ENCODE results near the gene BROX.
"Not testable (repeated sequence)": the region's sequence is repeated elsewhere in the genome, so short reads cannot be mapped to it uniquely, and the experiment has no call there.

BROX gene

DNA sequence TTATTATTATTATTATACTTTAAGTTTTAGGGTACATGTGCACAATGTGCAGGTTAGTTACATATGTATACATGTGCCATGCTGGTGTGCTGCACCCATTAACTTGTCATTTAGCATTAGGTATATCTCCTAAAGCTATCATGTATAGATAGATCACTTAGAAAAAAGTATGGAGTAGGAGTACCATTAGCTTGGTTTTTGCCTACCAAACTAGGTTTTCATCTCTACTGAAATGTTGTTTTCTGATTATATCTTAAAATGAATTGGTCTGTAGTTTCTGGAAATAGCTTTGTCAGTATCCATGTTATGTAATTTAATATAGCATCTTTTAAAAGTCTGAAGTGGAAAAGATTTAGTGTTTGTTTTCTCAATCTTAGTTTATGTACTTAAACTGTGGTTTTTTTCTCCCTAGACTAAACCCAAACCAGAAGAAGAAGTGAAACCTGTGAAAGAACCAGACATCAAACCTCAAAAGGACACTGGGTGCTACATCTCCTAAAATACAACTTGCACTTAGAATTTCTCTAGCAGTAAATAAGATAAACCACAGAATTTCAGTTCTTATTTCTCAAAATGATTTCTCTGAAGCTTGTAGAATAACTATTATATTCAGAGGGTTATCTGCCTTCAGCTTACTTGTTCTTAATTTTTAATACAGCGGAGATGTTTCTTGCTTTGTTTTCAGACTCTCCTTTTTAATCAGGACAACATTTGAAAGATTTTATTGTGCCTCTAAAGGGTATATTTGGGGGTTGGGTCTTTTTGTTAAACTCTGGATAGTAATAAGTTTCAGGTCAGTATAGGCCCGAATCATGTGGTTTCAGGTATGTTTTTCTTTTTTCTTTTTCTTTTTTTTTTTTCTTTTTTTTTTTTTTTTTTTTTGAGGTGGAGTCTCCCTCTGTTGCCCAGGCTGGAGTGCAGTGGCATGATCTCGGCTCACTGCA lies 20.1 kb downstream of the BROX start:
- DNase-seq (ENCODE audit: low read depth): no peak

DNA sequence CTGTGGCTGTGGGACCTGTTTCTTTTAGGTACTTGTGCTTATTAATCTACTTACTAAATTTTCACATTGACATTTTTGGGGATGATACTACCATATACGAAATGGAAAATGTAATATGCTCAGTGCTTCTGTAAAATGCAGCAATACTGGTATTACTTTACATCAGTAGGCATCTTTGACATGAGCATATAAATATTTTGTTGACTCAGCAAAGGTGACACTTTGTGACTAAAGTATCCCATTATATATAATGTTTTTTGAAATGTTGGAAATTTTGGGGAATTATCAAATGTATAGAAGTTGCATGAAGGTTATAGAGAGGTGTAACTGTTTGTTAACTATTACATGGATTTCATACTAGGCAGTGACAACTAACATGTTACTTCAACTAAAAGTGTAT lies 22.4 kb downstream of the BROX start:
- no peak for DNase-seq (ENCODE audit: low read depth)

DNA sequence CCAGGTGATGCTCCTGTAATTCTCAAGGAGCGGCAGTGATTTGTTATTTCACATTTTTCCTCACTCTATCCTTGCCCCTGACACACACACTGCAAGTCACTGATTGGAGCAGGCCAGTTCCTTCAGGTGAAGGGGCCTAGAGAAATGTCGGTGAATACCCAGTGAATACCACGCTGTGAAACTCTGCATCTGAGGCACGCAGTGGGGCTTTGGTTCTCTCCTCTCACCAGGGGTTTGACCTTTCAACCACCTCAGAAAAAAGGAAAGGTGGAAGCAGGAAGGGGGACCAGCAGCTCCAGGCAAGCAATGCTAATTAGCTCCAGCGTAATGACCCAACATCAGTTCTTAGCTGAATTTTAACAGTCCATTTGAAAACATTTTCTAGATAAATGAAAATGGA lies 24.1 kb downstream of the BROX start:
- DNase-seq (ENCODE audit: low read depth): no peak

DNA sequence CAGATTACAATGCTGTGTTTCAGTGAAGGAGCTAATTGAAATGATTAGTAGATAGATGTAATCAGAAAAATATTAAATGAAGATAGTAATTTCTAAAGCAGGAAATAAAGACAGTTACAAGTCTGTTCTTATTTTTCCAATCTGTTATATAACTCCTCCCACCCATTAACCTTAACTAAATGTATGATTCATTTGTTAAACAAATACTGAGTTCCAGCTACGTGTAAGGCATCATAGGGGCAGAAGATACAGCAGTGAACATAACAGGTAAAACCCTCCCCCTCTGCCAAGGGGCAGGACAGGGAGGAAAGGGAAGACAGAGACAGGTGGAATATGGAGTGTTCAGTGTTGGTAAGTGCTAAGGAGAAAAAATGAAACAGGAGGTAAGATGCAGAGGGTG lies 24.6 kb downstream of the BROX start, which contains the start of gene FAM177B:
FAM177B (plus strand) TSS at position 231 of the 400 bp plus-strand sequence. CDS start 9,344 bp downstream, outside the sequence.
- no peak for DNase-seq (ENCODE audit: low read depth)

DNA sequence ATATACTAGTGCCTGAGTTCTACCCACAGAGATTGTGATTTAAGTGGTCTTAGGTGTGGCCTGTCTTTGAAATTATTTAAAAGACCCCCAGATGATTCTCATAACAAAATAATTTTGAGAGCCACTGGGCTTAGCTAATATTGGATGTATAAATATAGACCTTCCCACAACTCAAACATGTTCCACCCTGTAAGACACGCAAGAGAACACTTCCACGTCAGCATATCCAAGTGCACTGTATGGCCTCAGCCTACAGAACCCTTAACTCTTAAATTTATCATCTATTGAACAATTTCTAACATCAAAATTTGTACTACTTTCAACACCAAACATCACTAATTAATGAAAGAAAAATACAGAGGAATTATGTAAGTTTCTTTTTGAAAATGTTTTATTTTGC lies 27.1 kb downstream of the BROX start:
- no peak for DNase-seq (ENCODE audit: low read depth)

DNA sequence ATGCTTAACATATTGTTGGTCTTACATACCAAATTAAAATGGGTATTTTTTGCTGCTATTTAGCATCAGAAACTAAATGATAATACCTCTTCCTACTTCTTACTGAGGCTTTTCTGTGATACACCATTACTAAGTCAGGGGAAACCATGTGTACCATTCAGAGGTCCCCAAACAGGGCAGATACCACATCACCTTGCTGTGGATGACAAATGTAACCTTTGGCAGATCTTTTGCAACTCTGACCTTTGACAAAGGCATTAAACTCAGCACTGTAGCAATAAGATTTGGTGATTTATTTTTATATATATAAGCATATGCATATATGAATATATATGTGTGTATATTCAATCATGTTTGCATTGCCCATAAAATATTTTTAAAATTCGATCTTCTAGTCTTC lies 27.6 kb downstream of the BROX start:
- no peak for DNase-seq (ENCODE audit: low read depth)

DNA sequence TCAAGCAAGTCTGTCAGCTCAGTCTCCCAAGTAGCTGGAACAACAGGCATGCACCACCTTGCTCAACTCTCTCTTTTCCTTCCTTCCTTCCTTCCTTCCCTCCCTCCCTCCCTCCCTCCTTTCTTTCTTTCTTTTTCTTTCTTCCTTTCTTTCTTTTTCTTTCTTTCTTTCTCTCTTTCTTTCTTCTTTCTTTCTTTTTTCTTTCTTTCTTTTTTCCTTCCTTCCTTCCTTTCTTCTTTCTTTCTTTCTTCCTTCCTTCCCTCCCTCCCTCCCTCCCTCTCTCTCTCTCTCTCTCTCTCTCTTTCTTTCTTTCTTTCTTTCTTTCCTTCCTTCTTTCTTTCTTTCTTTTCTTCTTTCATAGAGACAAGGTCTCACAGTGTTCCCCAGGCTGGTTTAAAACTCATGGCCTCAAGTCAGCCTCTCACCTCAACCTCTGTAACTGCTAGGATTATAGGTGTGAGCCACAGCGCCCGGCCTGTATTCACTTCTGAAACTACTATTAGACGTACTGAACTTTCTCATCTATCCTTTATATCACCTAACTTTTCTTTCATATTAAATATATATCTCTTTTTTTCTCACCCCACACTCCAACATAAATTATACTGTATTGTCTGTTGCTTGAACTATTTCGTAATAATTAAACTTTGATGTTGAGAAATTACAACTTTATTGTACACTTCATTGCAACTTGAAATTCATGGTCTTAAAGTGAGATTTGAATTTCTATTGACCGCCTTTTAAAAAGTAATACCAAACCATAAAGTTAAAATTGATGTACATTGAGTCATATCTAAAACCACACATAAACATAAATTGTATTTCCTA lies 29.5 kb downstream of the BROX start:
- DNase-seq (ENCODE audit: low read depth): not testable (repeated sequence)

DNA sequence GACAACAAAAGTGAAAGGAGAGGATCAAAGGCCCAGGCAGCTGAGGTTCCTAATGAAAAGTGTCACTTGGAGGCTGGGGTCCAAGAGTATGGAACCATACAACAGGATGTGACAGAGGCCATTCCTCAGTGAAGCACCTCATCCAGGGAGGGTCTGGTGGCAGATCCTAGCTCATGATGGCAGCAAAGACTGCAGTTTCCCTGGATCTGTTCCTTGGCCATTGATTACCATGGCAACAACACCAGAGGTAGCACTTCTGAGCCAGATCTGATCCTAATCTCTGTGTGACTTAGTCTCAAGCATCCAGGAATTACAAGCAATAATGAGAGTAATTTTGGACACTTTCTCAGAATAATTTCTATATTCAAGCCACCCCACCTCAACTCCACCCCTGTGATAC lies 37.6 kb downstream of the BROX start:
- DNase-seq (ENCODE audit: low read depth): no peak

DNA sequence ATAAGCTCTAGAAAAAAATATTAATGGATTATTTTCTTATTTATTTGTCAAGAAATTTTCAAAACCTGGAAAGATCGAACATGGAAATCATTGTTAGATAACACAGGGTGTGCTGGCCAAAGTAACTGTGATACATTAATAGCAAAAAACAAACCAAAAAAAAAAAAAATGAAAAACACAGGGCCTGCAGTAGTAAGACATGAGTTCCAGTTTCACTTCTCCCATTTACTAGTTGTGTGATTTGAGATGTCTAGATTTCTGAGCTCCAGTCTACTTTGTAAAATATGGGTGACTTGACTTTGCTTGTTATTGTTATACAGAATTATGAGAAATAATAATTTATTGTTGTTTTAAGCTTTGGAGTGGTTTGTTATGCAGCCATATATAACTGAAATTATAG lies 38.3 kb downstream of the BROX start:
- no peak for DNase-seq (ENCODE audit: low read depth)

DNA sequence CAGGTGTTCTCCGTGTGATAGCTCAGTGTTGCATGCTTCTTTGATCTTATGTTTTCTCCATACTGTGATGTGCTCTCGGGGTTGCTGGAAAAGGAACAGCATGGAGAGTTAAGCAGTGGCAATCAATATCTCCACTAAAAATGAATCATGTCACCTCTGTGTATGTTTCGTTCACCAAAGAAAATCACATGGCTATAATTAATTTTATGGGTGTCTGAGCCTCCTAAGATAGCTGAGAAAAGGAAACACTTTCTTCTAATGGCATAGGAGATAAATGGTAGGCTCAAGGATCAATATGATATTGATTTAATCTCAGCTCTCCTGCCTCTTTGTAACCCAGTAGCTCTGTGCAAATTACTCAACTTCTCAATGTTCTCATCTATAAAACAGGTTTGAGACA lies 38.9 kb downstream of the BROX start:
- no peak for DNase-seq (ENCODE audit: low read depth)

DNA sequence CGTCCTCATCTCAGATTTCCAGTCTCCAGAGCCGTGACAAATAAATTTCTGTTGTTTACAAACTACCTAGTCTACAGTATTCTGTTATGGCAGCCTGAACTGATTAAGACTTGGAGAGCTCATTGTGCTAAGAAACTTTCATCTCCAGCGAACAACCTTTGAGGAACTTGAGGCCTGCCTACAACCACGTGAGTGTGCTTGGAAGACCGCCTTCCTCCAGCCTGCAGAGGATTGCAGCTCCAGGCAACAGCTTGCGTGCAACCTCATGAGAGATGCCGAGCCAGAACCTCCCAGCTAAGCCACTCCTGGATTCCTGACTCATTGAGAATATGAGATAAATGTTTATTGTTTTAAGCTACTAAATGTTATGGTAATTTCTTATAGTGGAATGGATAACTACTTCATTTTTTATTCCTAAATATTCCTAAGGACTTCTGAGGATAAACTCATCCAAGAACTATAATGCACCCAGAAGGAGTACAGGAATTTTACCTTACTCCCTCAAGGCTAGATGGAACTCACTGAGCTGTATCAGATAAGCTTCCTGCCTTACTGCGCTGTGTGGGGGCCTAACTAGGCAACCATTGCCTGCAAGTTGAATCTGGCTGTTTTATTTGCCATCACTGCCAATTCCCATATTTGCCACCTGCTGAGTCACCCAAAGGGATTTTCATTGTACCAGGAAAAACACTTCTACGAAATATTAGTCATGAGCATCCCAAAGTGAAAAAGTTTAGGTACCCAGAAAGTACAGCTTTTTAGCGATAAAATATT lies 42.2 kb downstream of the BROX start:
- DNase-seq (ENCODE audit: low read depth): no peak

DNA sequence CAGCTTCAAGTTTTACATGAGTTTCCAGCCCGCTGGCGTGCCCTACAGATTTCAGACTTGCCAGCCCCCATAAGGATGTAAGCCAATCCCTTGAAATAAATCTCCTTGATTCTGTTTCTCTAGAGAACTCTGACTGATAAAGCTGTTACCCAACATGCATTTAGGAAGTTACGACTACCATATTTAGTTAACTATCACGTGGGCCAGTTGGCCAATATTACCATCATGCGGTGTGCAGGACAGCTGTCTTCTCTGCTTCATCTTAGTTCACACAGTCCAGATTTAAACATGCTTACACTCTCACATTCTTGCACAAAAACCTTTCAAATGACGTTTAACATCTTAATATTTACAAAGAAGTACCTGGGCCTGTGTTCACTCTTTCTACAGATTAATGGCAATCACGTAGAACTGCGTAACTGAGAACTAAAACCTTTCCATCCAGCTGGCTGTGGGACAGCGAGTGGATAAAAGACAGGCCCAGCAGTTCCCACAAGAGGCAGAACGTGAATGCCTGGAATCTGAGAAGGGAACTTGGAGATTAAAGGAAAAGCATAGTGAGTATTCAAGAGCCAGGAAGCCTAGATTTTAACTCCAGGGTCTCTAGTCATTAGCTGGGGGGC lies 45.4 kb downstream of the BROX start:
- DNase-seq (ENCODE audit: low read depth): no peak

DNA sequence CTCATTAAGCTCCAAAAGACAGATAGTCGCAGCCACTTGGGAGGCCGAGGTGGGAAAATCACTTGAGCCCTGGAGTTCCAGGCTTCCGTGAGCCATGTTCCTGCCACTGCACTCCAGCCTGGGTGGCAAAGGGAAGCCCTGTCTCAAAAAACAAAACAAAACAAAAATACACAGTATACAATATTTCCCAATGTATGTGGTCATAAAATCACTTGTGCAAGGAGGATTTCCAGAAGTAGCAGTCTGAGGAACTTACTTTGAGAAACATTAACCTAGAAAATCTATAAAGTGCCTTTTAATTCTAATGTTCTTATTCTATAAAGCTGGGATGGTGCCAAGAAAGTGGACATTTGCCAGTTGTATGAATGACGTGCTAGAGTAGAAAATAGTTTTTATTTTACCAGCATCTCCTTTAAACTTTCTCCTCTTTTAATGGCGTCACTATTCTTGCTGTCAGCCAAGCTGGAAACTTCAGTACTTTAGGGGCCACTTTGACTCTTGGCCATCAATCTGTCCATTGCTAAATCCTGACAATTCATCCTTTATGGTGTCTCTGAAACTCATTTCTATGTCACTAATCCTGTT lies 47.2 kb downstream of the BROX start:
- DNase-seq (ENCODE audit: low read depth): no peak

DNA sequence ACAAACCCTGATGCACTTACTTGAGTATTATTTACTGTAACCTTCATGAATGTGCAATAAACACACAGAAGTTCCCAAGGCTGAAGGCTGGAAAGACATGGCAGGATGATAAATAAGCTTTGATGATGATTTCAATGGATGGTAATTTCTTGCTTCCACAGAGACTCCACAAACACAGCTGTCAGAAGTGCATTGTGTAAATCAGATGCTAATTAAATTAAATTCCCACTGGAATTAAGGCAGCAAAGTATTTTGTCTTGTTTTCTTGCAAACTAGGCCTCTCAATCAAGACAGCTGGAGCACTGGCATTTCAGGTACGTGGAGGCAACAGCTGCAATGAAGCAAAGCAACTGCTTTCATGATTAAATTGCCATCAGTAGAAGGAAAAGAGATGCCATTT lies 48.7 kb downstream of the BROX start:
- DNase-seq (ENCODE audit: low read depth): no peak

DNA sequence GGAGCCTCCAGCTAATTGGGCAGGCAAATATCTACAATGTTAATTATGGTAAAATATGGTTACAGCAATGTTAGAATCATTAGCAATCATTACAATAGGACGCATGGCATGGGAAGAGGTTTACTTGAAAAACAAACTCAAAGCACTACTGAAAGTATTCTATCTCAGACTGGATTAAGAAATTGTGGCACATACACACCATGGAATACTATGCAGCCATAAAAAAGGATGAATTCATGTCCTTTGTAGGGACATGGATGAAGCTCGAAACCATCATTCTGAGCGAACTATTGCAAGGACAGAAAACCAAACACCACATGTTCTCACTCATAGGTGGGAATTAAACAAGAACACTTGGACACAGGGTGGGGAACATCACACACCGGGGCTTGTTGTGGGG lies 49.8 kb downstream of the BROX start:
- DNase-seq (ENCODE audit: low read depth): not testable (repeated sequence)

DNA sequence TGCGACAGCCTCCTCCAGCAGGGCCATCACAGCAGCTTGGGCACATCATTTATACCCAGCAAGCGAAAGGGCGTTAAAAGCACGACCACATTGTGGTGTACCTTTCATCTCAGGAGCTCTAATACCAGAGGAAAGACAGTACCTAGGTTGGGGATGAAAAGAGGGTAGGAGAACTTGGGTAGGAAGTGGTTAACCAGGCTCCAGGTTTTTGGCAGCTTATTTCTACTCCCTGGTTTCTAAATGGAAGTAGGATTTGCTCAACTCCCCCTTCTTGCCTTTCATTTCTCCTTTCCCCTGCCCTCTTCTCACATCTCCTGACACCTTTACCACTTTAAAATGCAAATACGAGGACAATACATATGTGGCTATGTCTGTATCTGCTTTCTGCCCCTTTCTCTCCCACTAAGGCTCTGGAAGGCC lies 54.8 kb downstream of the BROX start:
- DNase-seq (ENCODE audit: low read depth): no peak

DNA sequence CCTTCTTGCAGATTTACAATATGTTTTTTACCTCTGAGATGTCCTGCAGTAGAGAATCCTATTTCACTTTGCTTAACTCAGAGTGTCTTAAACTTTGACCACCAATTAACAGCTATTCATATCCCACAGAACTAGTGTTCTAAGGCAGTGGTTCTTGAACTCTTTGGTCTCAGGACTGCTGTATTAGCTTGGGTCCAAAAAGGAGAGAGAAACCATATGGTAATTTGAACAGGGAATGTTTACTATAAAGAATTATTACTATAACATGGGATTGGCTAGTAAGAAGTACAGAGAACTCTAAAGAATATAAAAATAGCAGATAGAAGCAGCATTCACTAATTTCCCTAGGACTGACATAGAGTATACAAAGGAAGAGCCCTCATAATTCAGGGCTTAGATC lies 56.2 kb downstream of the BROX start:
- no peak for DNase-seq (ENCODE audit: low read depth)

DNA sequence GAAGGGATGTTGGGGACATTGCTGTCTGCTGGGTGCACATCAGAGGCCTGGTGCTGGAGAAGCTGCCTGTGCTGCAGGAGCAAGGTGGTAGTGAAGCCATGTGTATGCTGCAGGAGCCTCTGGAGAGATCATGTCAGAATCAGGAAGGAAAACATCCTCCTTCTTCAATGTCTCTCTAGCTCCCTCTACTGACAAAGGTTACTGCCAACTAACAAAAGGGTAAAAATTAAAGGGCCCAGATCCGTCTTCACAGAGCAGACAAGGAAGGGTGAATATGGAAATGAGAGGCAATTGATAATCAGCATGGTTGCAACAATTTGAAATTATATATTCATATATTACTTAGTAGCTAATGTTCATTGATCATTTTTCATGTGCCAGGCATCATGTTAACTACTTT lies 56.8 kb downstream of the BROX start:
- DNase-seq (ENCODE audit: low read depth): no peak

DNA sequence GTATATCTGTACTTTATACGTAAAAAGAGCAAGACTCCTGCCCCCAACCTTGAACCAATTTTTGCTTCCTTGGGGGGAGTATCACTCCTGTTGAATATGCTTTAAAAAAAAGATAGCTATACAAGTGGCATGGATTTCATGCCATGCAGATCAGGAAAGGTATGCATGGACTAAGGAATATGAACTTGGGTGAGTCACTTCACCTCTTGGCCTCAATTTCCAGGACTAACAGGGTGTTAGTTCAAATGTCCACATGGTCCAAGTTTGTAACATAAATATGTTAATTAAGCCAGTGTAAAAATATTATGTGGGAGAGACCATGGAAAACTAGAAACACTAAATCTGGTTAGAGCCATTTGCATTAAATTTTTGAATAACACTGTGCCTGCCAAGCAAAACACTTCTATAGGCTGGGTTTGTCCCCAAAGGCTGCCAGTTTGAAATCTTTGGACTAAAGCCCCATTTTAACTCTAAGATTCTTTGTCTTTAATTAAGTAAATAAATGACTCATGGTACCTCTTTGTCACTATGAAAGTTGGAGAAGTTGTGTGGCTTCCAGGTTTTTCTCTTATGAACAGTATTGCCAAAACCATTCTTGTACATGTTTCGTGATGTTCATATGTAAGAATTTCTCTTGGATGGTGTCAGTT lies 57.7 kb downstream of the BROX start:
- DNase-seq (ENCODE audit: low read depth): no peak

DNA sequence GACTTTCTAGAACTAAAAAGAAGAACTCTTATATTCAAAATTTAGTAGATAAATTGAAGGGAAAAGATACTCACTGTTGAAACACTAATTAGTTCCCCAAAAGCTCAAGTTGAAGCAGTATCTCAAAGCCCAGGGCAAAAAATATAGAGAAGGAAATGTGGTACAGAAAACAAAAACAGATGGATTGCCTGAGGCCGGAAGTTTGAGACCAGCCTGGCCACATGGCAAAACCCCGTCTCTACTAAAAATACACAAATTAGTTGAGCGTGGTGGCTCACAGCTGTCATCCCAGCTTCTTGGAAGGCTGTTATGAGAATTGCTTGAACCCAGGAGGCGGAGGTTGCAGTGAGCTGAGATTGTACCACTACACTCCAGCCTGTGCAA lies 60.6 kb downstream of the BROX start:
- no peak for DNase-seq (ENCODE audit: low read depth)

DNA sequence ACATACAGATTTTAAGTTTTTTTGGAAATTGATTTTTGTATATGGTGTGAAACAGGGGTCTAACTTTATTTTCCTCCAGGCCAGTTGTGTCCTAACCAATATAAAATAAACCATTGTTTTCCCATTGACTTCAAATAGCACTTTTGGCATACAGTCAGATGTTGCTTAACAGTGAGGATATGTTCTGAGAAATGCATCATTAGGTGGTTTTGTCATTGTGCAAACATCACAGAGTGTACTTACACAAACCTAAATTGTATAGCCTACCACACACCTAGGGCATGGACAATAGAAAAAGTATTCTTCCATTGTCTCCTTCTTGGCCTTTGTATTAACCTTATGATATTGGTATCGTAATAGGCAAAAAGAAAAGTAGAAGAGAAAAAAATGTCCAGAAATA lies 65.1 kb downstream of the BROX start:
- DNase-seq (ENCODE audit: low read depth): no peak
